AG10803 (cell line): ENCODE data around the gene ACSM4.

Source experiments
- DNase-seq: peaks from one replicate; pipeline ENCODE4 v3.0.0; 2010; ENCODE audit warnings: low read depth
- H3K4me3 ChIP-seq: 2 replicates; pipeline ENCODE4 v1.5.1; 2011; ENCODE audit warnings: mild to moderate bottlenecking, low read length, control low read depth
- TF ChIP-seq, protein P1 (sequence below): conservative IDR thresholded peaks from 2 replicates; pipeline ENCODE4 v1.5.1; 2011; ENCODE audit warnings: mild to moderate bottlenecking, low read length, control low read depth, inconsistent platforms

The ACSM4 gene

DNA sequence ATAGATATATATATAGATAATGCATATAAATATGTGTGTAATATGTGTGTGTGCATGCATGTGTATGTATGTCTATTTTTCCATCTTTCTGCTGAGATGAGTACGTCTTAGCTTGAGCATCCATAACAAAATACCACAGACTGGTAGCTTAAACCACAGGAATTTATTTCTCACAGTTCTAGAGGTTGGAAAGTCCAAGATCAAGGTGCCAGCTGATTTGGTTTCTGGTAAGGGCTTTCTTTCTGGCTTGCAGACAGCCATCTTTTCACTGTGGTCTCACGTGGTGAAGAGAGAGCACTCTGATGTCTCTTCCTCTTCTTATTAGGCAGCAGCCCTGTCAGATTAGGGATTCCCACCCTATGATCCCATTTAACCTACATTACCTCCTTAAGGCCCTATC lies 47.3 kb downstream of the ACSM4 start:
- no peak for DNase-seq
- TF ChIP-seq, protein P1, sequence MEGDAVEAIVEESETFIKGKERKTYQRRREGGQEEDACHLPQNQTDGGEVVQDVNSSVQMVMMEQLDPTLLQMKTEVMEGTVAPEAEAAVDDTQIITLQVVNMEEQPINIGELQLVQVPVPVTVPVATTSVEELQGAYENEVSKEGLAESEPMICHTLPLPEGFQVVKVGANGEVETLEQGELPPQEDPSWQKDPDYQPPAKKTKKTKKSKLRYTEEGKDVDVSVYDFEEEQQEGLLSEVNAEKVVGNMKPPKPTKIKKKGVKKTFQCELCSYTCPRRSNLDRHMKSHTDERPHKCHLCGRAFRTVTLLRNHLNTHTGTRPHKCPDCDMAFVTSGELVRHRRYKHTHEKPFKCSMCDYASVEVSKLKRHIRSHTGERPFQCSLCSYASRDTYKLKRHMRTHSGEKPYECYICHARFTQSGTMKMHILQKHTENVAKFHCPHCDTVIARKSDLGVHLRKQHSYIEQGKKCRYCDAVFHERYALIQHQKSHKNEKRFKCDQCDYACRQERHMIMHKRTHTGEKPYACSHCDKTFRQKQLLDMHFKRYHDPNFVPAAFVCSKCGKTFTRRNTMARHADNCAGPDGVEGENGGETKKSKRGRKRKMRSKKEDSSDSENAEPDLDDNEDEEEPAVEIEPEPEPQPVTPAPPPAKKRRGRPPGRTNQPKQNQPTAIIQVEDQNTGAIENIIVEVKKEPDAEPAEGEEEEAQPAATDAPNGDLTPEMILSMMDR = no peak
- no peak overlapping the region for H3K4me3 ChIP-seq

DNA sequence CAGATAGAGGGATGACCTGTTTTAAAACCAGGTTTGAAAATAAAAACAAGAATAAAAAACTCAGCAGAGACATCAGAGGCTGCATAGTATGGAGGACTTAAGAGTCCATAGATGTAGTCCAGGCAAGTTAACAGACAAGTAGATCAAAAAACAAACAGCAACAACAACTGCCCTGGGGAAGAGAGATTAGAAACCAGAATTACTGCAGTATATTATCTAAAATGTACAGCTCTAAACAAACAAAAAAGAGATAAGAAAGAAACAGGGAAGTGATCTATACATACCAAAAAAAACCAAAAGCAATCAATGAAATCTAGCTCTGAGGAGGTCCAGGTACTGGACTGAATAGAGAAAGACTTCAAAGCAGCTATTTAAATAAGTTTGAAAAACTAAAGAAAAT lies 48.8 kb downstream of the ACSM4 start:
- TF ChIP-seq, protein P1 = no peak
- no peak for DNase-seq
- no peak overlapping the region for H3K4me3 ChIP-seq

DNA sequence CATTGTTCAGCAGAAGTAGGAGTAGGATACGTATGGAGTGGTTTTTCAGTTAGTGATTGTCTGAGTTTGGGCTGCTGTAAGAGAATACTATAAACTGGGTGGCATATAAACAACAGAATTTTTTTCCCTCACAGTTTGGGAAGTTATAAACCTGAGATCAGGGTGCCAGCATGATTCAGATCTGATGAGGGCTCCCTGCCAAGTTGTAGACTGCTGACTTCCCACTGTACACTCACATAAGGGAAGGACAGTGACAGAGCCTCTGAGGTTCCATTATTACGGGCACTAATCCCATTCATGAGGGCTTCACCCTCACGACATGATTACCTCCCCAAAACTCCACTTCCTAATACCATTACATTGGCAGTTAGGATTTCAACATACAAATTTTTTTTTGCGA lies 50.7 kb downstream of the ACSM4 start:
- H3K4me3 ChIP-seq = no peak overlapping the region
- DNase-seq = no peak
- TF ChIP-seq, protein P1 = no peak

DNA sequence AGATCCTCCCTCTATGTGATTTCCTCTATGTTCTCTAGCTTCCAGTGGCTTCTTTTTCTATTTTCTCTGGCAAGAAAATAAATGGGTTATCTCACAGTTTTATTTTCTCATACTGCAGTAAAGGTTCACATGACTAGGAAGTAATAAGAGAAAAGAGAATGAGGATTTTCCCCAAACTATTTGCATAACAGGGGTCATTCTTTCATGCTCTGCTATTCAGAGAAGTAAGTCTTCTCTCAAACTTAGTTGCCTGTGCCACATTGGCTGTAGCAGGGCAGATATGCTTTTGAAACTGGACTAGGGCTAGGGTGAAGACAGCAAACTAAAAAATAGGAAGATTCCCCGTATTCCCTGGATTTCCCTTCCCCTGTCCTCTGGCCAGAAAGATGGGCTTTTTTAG lies 57.4 kb downstream of the ACSM4 start:
- no peak overlapping the region for H3K4me3 ChIP-seq
- DNase-seq = no peak
- TF ChIP-seq, protein P1 = no peak

DNA sequence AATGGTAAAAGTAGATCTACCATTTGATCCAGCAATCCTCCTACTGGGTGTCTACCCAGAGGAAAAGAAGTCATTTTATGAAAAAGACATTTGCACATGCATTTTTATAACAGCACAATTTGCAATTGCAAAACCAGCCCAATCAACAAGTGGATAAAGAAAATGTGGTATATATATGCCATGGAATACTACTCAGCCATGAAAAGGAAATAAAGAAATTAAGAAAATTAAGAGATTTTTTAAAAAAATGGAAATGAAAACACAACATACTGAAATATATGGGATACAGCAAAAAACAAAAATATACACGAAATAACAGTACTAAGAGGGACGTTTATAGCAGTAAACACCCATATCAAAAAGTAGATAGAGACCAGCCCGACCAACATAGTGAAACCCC lies 58.9 kb downstream of the ACSM4 start:
- no peak for DNase-seq
- no peak overlapping the region for H3K4me3 ChIP-seq
- TF ChIP-seq, protein P1 = no peak

DNA sequence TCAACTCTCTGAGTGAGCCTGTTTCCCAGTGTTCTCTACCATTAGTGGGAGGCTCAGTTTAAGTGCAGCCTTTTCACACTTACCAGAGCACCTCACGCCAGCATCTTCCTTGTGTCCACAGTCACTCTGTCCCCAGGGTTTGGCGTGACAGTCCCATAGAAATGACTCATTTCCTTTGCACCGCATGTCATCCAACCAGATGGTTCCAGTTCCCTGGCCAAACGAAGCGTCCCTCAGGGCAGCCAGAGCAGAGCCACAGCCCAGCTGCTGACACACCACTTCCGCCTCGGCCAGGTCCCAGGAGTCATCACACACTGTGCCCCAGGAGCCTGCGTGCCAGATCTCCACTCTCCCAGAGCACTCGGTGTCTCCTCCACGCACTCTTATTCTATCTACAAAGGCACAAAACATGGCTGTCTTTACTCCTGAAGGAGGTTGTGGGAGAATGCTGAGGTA lies 65.4 kb downstream of the ACSM4 start:
- DNase-seq = peak; percentile 35
- TF ChIP-seq, protein P1 = no peak
- H3K4me3 ChIP-seq = no peak overlapping the region

DNA sequence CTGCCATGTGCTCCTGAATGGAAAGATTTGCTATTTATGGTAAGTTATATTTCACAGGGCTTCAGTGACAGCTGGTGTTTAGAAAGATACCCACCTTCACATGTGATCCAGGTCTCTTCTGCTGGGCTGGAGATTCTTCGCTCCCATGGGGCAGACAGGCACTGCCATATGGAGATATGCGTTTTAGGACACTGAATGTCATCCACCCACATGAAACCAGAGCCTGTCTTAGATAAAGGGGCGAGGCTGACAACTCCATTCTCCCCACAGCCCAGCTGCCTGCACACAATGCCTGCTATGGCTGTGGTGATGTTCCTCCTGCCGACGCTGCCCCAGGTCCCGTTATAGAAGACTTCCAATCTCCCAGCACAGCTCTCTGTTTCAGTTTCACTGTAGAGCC lies 69.4 kb downstream of the ACSM4 start:
- no peak for DNase-seq
- TF ChIP-seq, protein P1 = no peak
- H3K4me3 ChIP-seq = no peak overlapping the region
